GM12878 (cell line): ENCODE measurements around the gene CDH4. TPM values are rescaled to one million over a fixed set of nuclear protein-coding genes. Genes with fewer than 3 reads are reported as not detected.

Source experiments
- ATAC-seq: fragments of 200-7000 bp; cut with Tn5 transposase; 3 replicates; pipeline ENCODE4 v1.9.1; 2020; ENCODE audit warnings: mild to moderate bottlenecking, moderate library complexity
- BruUV-seq: library from RNA; stranded (reverse); fragments of 400-500 nt; replicated peaks from 2 replicates; lab custom pipeline; 2021; lab: Mats Ljungman, UMichigan
- CTCF ChIA-PET: fragments of 300-600 bp; sonication (Branson Sonifier 250); formaldehyde crosslinking; extraction: SDS; loops from one replicate; lab custom pipeline; 2021; ENCODE audit warnings: inconsistent platforms; lab: Yijun Ruan, JAX
- POLR2A ChIA-PET: fragments of 350-600 bp; formaldehyde crosslinking; extraction: SDS; loops from one replicate; lab custom pipeline; 2021; ENCODE audit warnings: inconsistent platforms; lab: Charles Lee
- RAD21 ChIA-PET: fragments of 300-600 bp; sonication (Branson Sonifier 250); formaldehyde crosslinking; loops from one replicate; lab custom pipeline; 2023; ENCODE audit warnings: antibody characterized with exemption; ENCODE audit not compliant: unreplicated experiment; lab: Charles Lee
- SMC1A ChIA-PET: fragments of 300-600 bp; sonication (Branson Sonifier 250); formaldehyde crosslinking; loops from one replicate; lab custom pipeline; 2023; ENCODE audit not compliant: unreplicated experiment, uncharacterized antibody; lab: Charles Lee
- DNase-seq: peaks from one replicate; pipeline ENCODE4 v3.0.0-alpha.2; 2011; ENCODE audit warnings: low read depth, low spot score
- FAIRE-seq: peaks from 3 replicates; lab custom pipeline; 2011; peaks lifted over from hg19 to GRCh38; lab: Jason Lieb, UNC
- H2AFZ ChIP-seq: 2 replicates; pipeline ENCODE4 v1.6.0; 2011; ENCODE audit warnings: low read depth, low read length, control low read depth; ENCODE audit not compliant: control insufficient read depth
- H3K27ac ChIP-seq: 2 replicates; pipeline ENCODE4 v1.5.1; 2011; ENCODE audit warnings: control low read depth; ENCODE audit not compliant: control insufficient read depth, insufficient read depth
- H3K27me3 ChIP-seq, 2 experiments: replicated peaks in 1 of 2; 2 replicates each; pipeline versions ENCODE4 v1.6.0 to v1.6.1; 2011; ENCODE audit warnings: low read length in 1 of 2; ENCODE audit not compliant: control insufficient read depth in 2 of 2, insufficient read depth in 2 of 2
- H3K36me3 ChIP-seq, 2 experiments: 2 replicates each; pipeline ENCODE4 v1.5.1; 2011; ENCODE audit warnings: low read length in 1 of 2; ENCODE audit not compliant: control insufficient read depth in 2 of 2, insufficient read depth in 2 of 2
- H3K4me1 ChIP-seq: 2 replicates; pipeline ENCODE4 v1.6.1; 2011; ENCODE audit warnings: mild to moderate bottlenecking, low read length, moderate library complexity, mixed read lengths; ENCODE audit not compliant: control insufficient read depth, insufficient read depth
- H3K4me2 ChIP-seq: 2 replicates; pipeline ENCODE4 v1.6.0; 2011; ENCODE audit warnings: control low read depth; ENCODE audit not compliant: control insufficient read depth, insufficient read depth
- H3K4me3 ChIP-seq: fragments of 200-600 bp; sonication (generic); 2 replicates; pipeline ENCODE4 v1.5.1; 2016
- H3K79me2 ChIP-seq: 2 replicates; pipeline ENCODE4 v1.6.0; 2011; ENCODE audit warnings: low read length; ENCODE audit not compliant: control insufficient read depth, insufficient read depth
- H3K9ac ChIP-seq: 2 replicates; pipeline ENCODE4 v1.8.0; 2011; ENCODE audit warnings: low read length, control low read depth, mixed read lengths; ENCODE audit not compliant: control insufficient read depth, insufficient read depth
- H3K9me3 ChIP-seq: replicated peaks from 3 replicates; pipeline ENCODE4 v1.5.1; 2011; ENCODE audit warnings: mild to moderate bottlenecking, low read length; ENCODE audit not compliant: control insufficient read depth, insufficient read depth
- H4K20me1 ChIP-seq: 2 replicates; pipeline ENCODE4 v1.6.0; 2011; ENCODE audit not compliant: control insufficient read depth, insufficient read depth
- EED ChIP-seq: sonication (generic); IDR thresholded peaks from 2 replicates; pipeline ENCODE4 v1.6.1; 2016; ENCODE audit warnings: antibody characterized with exemption, low read depth
- KLF5 ChIP-seq: fragments of 450-650 bp; IDR thresholded peaks from 2 replicates; pipeline ENCODE4 v1.6.1; 2014; ENCODE audit warnings: mild to moderate bottlenecking; ENCODE audit not compliant: partially characterized antibody
- MTA3 ChIP-seq: IDR thresholded peaks from 2 replicates; pipeline ENCODE4 v1.6.1; 2012; ENCODE audit warnings: low read length, inconsistent platforms, borderline replicate concordance
- WGBS: methylation state at CpG from one replicate; pipeline ENCODE4 v1.1.6; 2016; ENCODE audit warnings: low lambda C conversion rate; ENCODE audit not compliant: insufficient replicate concordance, insufficient coverage; ENCODE audit errors: missing lambda C conversion rate; 5-methylcytosine and 5-hydroxymethylcytosine counted together
- in situ Hi-C: fragments of 300-500 bp; cut with MboI; formaldehyde crosslinking; loops from 9 replicates; pipeline ENCODE4 v1.14.3; 2018; ENCODE audit warnings: mixed read lengths
- intact Hi-C: fragments of 100-400 bp; cut with micrococcal nuclease; formaldehyde crosslinking; loops from one replicate; pipeline ENCODE4 v1.14.2; 2022; ENCODE audit not compliant: unreplicated experiment
- polyA plus RNA-seq, 11 experiments: library from polyadenylated mRNA; depleted of rRNA in 4 of 11; unstranded in 6 of 11; stranded (reverse) in 5 of 11; fragments of >200 nt; fragmentation: Nextera tagmentation in 4 of 11; fragmentation: Illumina TruSeq in 1 of 11; extraction: Ambion mirVana in 4 of 11; extraction: Trizol in 1 of 11; gene quantifications; 1 replicate in 1 of 11; 2 replicates in 10 of 11; pipeline versions ENCODE4 v1.2.1 to v1.2.3, GENCODE V29; 2011 to 2016; ENCODE audit warnings: inconsistent platforms in 2 of 11, missing spikeins in 2 of 11, low read depth in 1 of 11
- total RNA-seq, 4 experiments: library from RNA; depleted of rRNA in 3 of 4; stranded (reverse); fragments of >200 nt in 3 of 4; fragmentation: Illumina TruSeq in 1 of 4; extraction: Trizol in 1 of 4; gene quantifications; 2 replicates each; pipeline versions ENCODE4 v1.2.1 to v1.2.3, GENCODE V29; 2013 to 2021

Gene CDH4
- total and polyA plus RNA-seq, 10 of the 15 experiments (the other 5 are each of a cell fraction or from before 2014, with no cell fraction given) = not detected

DNA sequence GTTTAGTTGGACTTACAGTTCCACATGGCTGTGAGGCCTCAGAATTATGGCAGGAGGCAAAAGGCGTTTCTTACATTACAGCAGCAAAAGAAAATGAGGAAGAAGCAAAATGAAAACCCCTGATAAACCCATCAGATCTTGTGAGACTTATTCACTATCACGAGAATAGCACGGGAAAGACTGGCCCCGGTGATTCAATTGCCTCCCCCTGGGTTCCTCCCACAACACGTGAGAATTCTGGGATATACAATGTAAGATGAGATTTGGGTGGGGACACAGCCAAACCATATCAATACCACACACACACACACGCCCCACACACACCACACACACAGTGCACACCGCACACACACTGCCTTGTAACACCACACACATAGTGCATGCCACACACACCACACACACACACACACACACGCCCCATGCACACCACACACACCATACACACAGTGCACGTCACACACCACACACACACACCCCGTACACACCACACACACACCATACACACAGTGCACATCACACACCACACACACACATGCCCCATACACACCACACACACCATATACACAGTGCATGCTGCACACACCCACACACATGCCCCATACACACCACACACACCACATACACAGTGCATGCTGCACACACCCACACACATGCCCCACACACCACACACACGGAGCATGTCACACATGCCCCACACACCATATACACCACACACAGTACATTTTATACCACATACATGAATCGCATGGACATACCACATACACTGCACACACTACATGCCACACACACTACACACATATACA, 503.1 kb downstream of the CDH4 start:
- WGBS = 53% methylated on average over 12 of the region's 12 CpGs
- CTCF ChIA-PET = no interaction called here

DNA sequence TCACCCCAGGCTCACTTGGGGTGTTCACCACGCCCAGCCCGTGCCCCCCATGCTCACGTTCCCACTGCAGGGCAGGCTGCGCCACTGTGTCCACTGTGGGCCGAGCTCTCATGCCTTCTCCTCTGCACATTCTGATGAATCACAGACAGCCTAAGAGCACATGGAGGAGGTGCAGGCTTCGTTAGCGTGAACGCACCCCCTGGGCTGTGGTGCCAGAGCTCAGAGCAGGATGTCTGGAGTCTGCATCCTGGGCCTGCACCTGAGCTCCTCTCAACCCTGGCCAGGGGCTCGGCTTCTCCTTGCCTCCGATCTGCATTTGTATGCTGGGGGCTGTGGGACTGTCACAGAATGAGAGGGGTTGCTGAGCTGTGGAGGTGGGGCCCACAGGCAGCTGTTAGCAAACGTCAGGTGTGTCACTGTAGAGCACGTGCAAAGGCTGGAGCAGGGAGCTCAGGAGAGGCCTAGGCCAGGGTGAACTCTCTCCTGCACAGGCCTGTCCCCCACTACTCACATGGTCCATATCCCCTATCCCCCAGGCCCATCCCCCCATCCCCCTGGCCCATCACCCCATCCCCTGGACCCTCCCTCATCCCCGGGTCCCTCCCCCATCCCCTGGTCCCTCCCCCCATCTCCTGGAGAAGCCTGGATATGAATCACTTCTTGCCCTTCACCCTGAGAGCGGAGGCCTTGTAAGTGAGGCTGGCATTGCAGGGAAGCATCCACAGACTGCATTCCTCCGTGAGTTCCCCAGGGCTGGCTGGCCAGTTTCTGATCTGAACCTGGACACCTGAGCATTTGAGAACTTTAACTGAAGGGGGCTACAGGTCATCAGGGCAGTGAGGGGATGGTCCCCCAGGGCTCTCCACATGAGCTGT, 504.1 kb downstream of the CDH4 start:
- H3K27ac ChIP-seq = no peak overlapping the region
- FAIRE-seq (no peak), ATAC-seq (no peak), DNase-seq (no peak)
- POLR2A ChIA-PET = no interaction called here
- CTCF ChIA-PET = no interaction called here
- no peaks in the 10 kb centered on the region for H3K79me2 ChIP-seq
- no peaks in the 10 kb centered on the region for H3K4me1 ChIP-seq
- in situ Hi-C loops = no loop called here
- no peaks in the 10 kb centered on the region for H3K36me3 ChIP-seq
- BruUV-seq = no TSS peak
- RAD21 ChIA-PET = no interaction called here
- WGBS = 50% methylated on average over 14 of the region's 15 CpGs
- H2AFZ ChIP-seq = no peak overlapping the region
- no peaks in the 10 kb centered on the region; a peak in 1 of 4 replicates for H3K27me3 ChIP-seq
- no peaks in the 10 kb centered on the region for H3K9me3 ChIP-seq
- TF ChIP-seq MTA3 = no peak
- no peak overlapping the region for H3K9ac ChIP-seq
- H3K4me2 ChIP-seq = no peak overlapping the region
- SMC1A ChIA-PET = no interaction called here
- intact Hi-C loops = no loop called here
- no peaks in the 10 kb centered on the region for H4K20me1 ChIP-seq
- no peak overlapping the region for H3K4me3 ChIP-seq

More for the DNA sequence above, 503.1 kb downstream of the CDH4 start:
- Histone ChIP-seq H3K4me3 (no peak overlapping the region), H3K79me2 (no peaks in the 10 kb centered on the region), H3K4me2 (no peak overlapping the region), H3K27ac (no peak overlapping the region), H3K4me1 (no peaks in the 10 kb centered on the region), H3K9me3 (no peaks in the 10 kb centered on the region), H3K9ac (no peak overlapping the region), H3K27me3 (no peaks in the 10 kb centered on the region), H4K20me1 (no peaks in the 10 kb centered on the region), H3K36me3 (no peaks in the 10 kb centered on the region), H2AFZ (no peak overlapping the region)
- ATAC-seq (no peak), DNase-seq (no peak), FAIRE-seq (no peak)
- TF ChIP-seq EED = no peak
- TF ChIP-seq KLF5 = no peak
- RAD21 ChIA-PET = no interaction called here
- no TSS peak for BruUV-seq
- in situ Hi-C loops = no loop called here
- POLR2A ChIA-PET = no interaction called here
- SMC1A ChIA-PET = no interaction called here
- intact Hi-C loops = no loop called here
